Measurements from ENCODE around the gene CXCR6.
"Not testable (repeated sequence)": the region's sequence is repeated elsewhere in the genome, so short reads cannot be mapped to it uniquely, and the experiment has no call there.

Gene CXCR6

DNA sequence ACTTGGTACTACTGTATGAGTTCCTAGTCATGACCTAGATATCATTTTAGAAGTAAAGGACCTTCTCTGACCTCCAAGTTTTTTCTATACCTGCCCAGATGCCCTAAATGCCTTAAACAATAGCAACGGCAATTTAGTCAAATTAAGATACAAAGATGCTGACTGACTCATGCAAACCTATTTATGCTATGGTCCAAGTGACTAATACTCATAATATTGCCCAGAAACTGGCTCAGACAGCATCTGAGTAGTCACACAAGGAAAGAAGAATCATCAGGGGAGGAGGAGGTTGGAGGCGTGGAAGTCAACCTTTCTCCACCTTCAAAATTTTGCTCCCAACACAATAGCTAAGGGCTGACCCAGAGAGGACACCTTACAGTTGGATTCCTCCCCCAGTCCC lies 45.5 kb downstream of the CXCR6 start:
- DNase-seq (ENCODE audit: low spot score) = peak; percentile 26

- DNase-seq (ENCODE audit: low spot score) = no peak
These were observed 46.9 kb downstream of the CXCR6 start for GRCh38 chr3:45990181-45990580.

- DNase-seq (ENCODE audit: low spot score) = no peak
These were observed 48.1 kb downstream of the CXCR6 start for GRCh38 chr3:45991341-45991740.

DNA sequence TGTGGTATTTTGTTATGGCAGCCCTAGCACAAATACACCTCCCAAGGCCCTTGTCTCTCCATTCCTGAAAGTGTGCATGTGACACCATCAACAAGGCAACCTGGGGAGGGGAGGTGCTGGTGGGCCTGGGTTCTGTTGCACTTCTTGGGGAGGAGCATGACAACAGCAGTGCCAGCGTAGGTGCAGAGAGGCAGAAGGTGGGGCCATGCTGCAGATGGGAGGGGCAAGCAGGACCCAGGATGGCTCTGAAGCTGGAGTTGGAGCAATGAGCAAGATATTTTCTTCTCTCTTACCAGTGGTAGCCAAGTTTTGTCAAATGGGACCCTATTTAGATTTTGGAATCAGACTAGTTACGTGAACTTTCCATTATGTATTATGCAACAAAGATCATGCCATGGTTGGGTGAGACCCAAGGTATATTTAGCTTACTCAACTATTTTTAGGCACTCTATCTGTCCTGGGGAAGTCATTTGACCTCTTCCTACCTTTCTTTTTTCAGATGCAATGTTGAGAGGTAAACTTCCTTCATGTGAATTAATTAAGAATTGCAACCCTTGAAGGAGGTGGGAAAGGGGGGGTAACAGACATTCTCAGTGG lies 49.0 kb downstream of the CXCR6 start:
- no peak for DNase-seq (ENCODE audit: low spot score)

- DNase-seq (ENCODE audit: low spot score) = peak; percentile 16
These were observed 49.6 kb downstream of the CXCR6 start for GRCh38 chr3:45992821-45993221.

- DNase-seq (ENCODE audit: low spot score) = peak; percentile 71
These were observed 50.3 kb downstream of the CXCR6 start for GRCh38 chr3:45993421-45994027.

DNA sequence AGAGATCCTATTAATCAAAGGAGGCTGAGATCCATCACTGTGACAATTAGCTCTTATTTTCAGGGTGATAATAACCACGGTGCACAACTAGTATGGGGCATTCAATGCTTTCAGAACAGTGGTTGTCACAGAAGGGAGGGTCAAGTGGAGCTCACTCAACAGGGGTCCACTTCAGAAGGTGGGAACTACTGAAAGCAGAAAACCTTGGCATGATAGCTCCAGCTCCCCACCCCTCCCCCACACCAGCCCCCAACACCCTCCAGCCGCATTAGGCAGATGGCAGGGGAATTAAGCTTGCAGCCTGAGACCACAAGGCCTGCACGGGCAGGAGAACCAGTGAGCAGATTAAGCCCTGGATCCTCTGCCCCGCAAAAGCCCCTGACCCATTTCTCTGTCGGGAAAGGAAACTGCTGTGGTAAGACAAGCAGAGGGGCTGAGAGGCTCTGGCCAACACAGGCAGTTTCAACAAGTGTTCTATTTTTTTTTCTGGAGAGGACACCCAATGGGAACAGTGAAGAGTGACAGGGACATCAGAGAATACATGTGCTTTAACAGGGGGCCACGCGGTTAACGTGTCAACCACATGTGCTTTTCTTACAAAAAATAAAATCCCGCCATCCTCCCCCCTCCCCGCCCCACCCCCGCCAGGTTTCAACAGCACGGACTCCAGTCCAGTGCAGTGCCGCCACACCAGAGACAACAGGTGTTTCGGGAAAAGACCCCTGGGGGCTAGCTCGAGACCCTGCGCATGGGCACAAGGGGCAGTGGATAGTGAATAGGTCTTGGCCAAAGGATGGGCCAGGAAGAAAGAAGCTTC lies 51.4 kb downstream of the CXCR6 start:
- DNase-seq (ENCODE audit: low spot score) = peak; percentile 52

- peak; percentile 87 for DNase-seq (ENCODE audit: low spot score)
These were observed 52.2 kb downstream of the CXCR6 start, which contains the start of gene FYCO1 for GRCh38 chr3:45995236-45996192. FYCO1 (minus strand) TSS chr3:45995824; CDS start chr3:45984910, 10,914 bp downstream.

DNA sequence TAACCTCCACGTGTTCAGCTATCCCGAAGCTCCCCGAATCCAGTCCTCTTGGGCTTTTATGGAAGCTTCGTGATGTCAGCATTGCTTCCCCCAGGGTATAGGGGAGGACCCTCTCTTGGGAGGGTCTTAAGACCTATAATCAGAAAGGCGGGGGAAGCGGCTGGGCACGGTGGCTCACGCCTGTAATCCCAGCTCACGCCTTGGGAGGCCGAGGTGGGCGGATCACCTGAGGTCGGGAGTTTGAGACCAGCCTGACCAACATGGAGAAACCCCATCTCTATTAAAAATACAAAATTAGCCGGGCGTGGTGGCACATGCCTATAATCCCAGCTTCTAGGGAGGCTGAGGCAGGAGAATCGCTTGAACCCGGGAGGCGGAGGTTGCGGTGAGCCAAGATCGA lies 54.2 kb downstream of the CXCR6 start:
- DNase-seq (ENCODE audit: low spot score) = not testable (repeated sequence)

DNA sequence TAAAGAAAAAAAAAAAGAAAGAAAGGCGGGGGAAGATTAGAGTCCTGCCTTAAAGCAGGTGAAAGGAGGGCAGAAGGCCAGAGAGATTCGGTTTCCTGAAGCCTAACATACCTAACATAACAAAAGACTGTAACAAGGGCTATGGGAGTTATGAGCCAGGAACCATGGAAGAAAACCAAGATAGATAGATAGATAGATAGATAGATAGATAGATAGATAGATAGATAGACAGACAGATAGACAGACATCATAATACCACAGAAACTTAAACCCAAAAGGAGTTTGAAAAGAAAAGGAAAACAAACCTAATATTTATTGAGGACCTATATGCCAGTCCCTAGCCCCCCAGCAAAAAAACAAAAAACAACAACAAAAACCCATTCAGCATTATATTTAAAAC lies 54.7 kb downstream of the CXCR6 start:
- DNase-seq (ENCODE audit: low spot score) = no peak

All from CD4-positive, alpha-beta T cell treated with Interleukin-15 for 4 hours (primary cell).